NOMO-1 treated with DMSO at 0.1 percent for 48 hours (cell line): ENCODE results near the gene CFAP20.

ENCODE experiments used
- DNase-seq: peaks from one replicate; lab custom pipeline; 2025; ENCODE audit not compliant: unreplicated experiment; lab: John Stamatoyannopoulos, UW

CFAP20 gene

GRCh38 chr16:58125041-58125440 is 4.1 kb downstream of the CFAP20 start:
- no peak for DNase-seq

- DNase-seq, result no peak
Measured at GRCh38 chr16:58124601-58124915, 4.6 kb downstream of the CFAP20 start.

GRCh38 chr16:58123896-58124600 is 5.1 kb downstream of the CFAP20 start:
- DNase-seq, result no peak

GRCh38 chr16:58121132-58121531 is 8.0 kb downstream of the CFAP20 start:
- no peak for DNase-seq

- no peak for DNase-seq
Measured at GRCh38 chr16:58120234-58120633, 8.9 kb downstream of the CFAP20 start.

- DNase-seq, result no peak
Measured at GRCh38 chr16:58119509-58119845, 9.7 kb downstream of the CFAP20 start.

- no peak for DNase-seq
Measured at GRCh38 chr16:58118801-58119508, 10.2 kb downstream of the CFAP20 start.

GRCh38 chr16:58116529-58116928 is 12.7 kb downstream of the CFAP20 start:
- DNase-seq, result no peak

- no peak for DNase-seq
Measured at GRCh38 chr16:58116081-58116480, 13.1 kb downstream of the CFAP20 start.

GRCh38 chr16:58114827-58115825 is 14.1 kb downstream of the CFAP20 start:
- no peak for DNase-seq

GRCh38 chr16:58111302-58111627 is 17.9 kb downstream of the CFAP20 start:
- DNase-seq, result no peak

- DNase-seq, result no peak
Measured at GRCh38 chr16:58110571-58111301, 18.4 kb downstream of the CFAP20 start.

GRCh38 chr16:58109881-58110280 is 19.3 kb downstream of the CFAP20 start:
- no peak for DNase-seq

- DNase-seq, result peak; percentile 43
Measured at GRCh38 chr16:58109330-58109729, 19.9 kb downstream of the CFAP20 start.

GRCh38 chr16:58107709-58108108 is 21.5 kb downstream of the CFAP20 start:
- DNase-seq, result no peak

GRCh38 chr16:58107228-58107627 is 22.0 kb downstream of the CFAP20 start:
- no peak for DNase-seq

GRCh38 chr16:58105631-58106030 is 23.6 kb downstream of the CFAP20 start:
- DNase-seq, result no peak

- DNase-seq, result no peak
Measured at GRCh38 chr16:58102665-58103392, 26.4 kb downstream of the CFAP20 start.

- no peak for DNase-seq
Measured at GRCh38 chr16:58099956-58100300, 29.3 kb downstream of the CFAP20 start.

GRCh38 chr16:58099097-58099955 is 29.9 kb downstream of the CFAP20 start:
- DNase-seq, result no peak
